Esophagus (tissue), 2 donors: ENCODE measurements around the gene E2F4. TPM values are rescaled to one million over a fixed set of nuclear protein-coding genes. Genes with fewer than 3 reads are reported as not detected.
A peak's percentile ranks its signal among the peaks of the same experiment; 100 is the strongest.

ENCODE experiments used
- H3K27ac ChIP-seq, 2 donors: one replicate each; pipeline ENCODE4 v1.5.1; 2013; ENCODE audit warnings: low read depth in 2 of 2, mild to moderate bottlenecking in 2 of 2, inconsistent platforms in 1 of 2, low read length in 1 of 2, moderate library complexity in 1 of 2
- H3K27me3 ChIP-seq, 2 donors: one replicate each; pipeline ENCODE4 v1.6.1; 2013; ENCODE audit warnings: low read length in 2 of 2, control low read depth in 1 of 2, mild to moderate bottlenecking in 1 of 2; ENCODE audit not compliant: insufficient read depth in 2 of 2, control insufficient read depth in 1 of 2
- H3K36me3 ChIP-seq, 2 donors: one replicate each; pipeline ENCODE4 v1.6.1; 2013; ENCODE audit warnings: low read length in 1 of 2; ENCODE audit not compliant: control insufficient read depth in 2 of 2, insufficient read depth in 2 of 2
- H3K4me1 ChIP-seq, 2 donors: one replicate each; pipeline ENCODE4 v1.6.1; 2013; ENCODE audit warnings: low read length in 1 of 2; ENCODE audit not compliant: control insufficient read depth in 2 of 2, insufficient read depth in 2 of 2
- H3K4me3 ChIP-seq, 2 donors: one replicate each; pipeline ENCODE4 v1.5.1; 2013; ENCODE audit warnings: low read length in 2 of 2, mild to moderate bottlenecking in 2 of 2, low read depth in 1 of 2, moderate library complexity in 1 of 2
- H3K9me3 ChIP-seq, 2 donors: one replicate each; pipeline ENCODE4 v1.6.1; 2013; ENCODE audit warnings: mild to moderate bottlenecking in 2 of 2, low read depth in 1 of 2, low read length in 1 of 2, moderate library complexity in 1 of 2; ENCODE audit not compliant: control insufficient read depth in 2 of 2, insufficient read depth in 1 of 2
- WGBS, 2 donors: extraction: QIAGEN DNeasy Blood & Tissue Kit; methylation state at CpG; one replicate each; pipeline ENCODE4 v1.1.7; 2013; 5-methylcytosine and 5-hydroxymethylcytosine counted together
- polyA plus RNA-seq, 2 donors: library from polyadenylated mRNA; stranded (reverse); fragments of 200-250 nt; gene quantifications; one replicate each; pipeline ENCODE4 v1.2.3, GENCODE V29; 2013
- donor health status: healthy with polysubstance abuse.
- donor health status: Bipolar disorder and iron deficiency.

E2F4 gene
- polyA plus RNA-seq, 2 donors, result 49.1 to 53.0 TPM

GRCh38 chr16:67149276-67150046 is 42.5 kb upstream of the E2F4 start:
- Histone ChIP-seq H3K27me3 (no peaks in the 10 kb centered on the region), H3K9me3 (no peaks in the 10 kb centered on the region), H3K4me3 (no peak overlapping the region), H3K36me3 (peaks cover 3 to 37% of the 10 kb centered on the region in 2 donors), H3K4me1 (peaks cover 0 to 12% of the 10 kb centered on the region in 2 donors), H3K27ac (no peak overlapping the region)
- WGBS, 2 donors, result 73 to 74% methylated on average over 77 of the region's 77 CpGs

DNA sequence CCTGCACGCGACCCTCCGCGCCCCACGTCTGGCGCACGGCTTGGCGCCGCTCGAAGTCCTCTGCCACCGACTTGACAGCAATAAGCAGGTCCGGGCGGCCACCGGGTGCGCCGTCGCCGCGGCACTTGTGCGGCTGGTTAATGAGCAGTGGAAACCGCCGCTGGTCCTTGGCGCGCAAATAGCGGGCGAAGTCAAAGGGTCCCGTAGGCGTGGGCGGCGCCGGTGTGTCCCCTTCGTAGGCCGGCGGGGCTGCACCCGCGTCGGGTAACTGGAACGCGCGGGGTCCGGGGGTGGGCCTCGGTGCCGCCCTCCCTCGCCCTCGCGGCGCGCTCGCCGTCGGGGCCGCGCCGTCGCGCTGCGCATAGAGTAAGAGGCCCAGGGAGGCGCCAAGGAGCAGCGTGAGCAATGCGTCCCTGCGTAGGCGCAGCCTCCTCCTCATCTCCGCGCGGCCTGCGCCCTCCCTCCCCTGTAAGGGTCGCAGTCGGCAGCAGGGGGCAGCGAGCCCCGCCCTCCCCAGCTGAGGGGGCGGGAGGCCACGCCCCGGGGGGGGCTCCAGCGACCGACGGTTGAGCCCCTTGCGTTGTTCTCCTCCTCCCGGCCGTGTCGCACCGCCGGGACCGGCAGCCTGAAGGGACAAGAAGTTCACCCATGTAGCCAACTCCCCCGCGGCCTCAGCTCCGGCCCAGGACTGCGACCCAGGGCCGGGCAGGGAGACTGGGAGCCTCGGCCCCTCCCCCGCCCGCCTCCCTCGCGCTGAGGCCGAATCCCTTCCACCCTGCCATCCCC is 41.7 kb upstream of the E2F4 start:
- Histone ChIP-seq H3K27ac (peak overlapping the region; percentile 67 to 76), H3K27me3 (no peaks in the 10 kb centered on the region), H3K36me3 (peaks cover 3 to 30% of the 10 kb centered on the region in 2 donors), H3K9me3 (no peaks in the 10 kb centered on the region), H3K4me1 (peaks cover 0 to 16% of the 10 kb centered on the region in 2 donors), H3K4me3 (peak overlapping the region; percentile 55 to 64)
- WGBS, 2 donors, result 9 to 12% methylated on average over 58 to 94 of the region's 94 CpGs

GRCh38 chr16:67150833-67151396 is 41.0 kb upstream of the E2F4 start, which contains the start of gene B3GNT9:
TSS of gene B3GNT9 (minus strand) at chr16:67150998. CDS start at chr16:67150485, 513 bp downstream.
- 1% methylated on average over 34 of the region's 34 CpGs for WGBS, 2 donors
- Histone ChIP-seq H3K4me1 (peaks cover 0 to 20% of the 10 kb centered on the region in 2 donors), H3K9me3 (no peaks in the 10 kb centered on the region), H3K27me3 (no peaks in the 10 kb centered on the region), H3K27ac (peak within 1 kb of the TSS; percentile 67 to 76), H3K36me3 (peaks cover under 1 to 25% of the 10 kb centered on the region in 2 donors), H3K4me3 (peak within 1 kb of the TSS; percentile 55 to 64)

DNA sequence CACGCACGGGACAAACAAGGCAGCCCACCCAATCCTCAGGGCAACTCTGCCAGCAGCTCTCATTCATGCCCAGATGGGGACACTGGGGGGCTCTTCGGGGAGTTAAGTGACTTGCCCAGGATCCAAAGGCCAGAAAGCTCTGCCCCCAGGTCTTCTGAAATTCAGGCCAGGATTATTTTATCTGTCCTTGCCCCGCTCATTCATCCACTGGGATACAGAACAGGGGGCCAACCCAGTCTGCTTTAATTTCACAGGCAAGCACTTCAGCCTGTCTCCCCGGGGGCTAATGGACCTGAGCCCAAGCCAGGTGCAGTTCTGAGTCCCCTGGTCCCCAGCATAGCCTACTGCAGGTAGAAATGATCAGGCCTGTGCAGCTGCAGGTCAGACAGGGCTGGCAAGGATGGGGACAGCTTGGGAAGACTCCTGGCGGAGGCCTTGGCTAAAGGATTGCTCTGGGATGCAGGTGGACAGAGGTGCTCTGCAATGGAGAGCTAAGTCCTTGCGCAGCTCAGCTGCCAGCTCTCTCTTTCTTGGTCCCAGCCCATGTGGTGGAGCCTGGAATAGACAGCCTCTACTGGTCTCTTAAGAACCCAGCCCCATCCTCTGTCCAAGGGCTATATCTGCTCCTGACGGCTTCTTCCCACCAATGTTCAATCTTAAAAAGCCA is 40.4 kb upstream of the E2F4 start:
- Histone ChIP-seq H3K36me3 (peaks cover 0 to 20% of the 10 kb centered on the region in 2 donors), H3K9me3 (no peaks in the 10 kb centered on the region), H3K27me3 (no peaks in the 10 kb centered on the region), H3K4me3 (peak overlapping the region in 1 of 2 donors; percentile 55), H3K27ac (peak overlapping the region in 1 of 2 donors; percentile 76), H3K4me1 (peaks cover 0 to 21% of the 10 kb centered on the region in 2 donors)
- WGBS, 2 donors, result 46 to 57% methylated on average over 8 of the region's 8 CpGs

GRCh38 chr16:67154578-67155294 is 37.2 kb upstream of the E2F4 start:
- Histone ChIP-seq H3K4me1 (peaks cover 0 to 22% of the 10 kb centered on the region in 2 donors), H3K27me3 (no peaks in the 10 kb centered on the region), H3K36me3 (no peaks in the 10 kb centered on the region), H3K9me3 (no peaks in the 10 kb centered on the region), H3K4me3 (no peak overlapping the region), H3K27ac (no peak overlapping the region)
- WGBS, 2 donors, result 43% methylated on average over 60 to 61 of the region's 61 CpGs

GRCh38 chr16:67155295-67156142 is 36.4 kb upstream of the E2F4 start:
- no peaks in the 10 kb centered on the region for H3K36me3 ChIP-seq
- peaks cover 0 to 19% of the 10 kb centered on the region in 2 donors for H3K4me1 ChIP-seq
- H3K27ac ChIP-seq, result peak overlapping the region in 1 of 2 donors; percentile 6
- no peaks in the 10 kb centered on the region for H3K27me3 ChIP-seq
- no peaks in the 10 kb centered on the region for H3K9me3 ChIP-seq
- no peak overlapping the region for H3K4me3 ChIP-seq
- 12 to 13% methylated on average over 69 to 74 of the region's 74 CpGs for WGBS, 2 donors

DNA sequence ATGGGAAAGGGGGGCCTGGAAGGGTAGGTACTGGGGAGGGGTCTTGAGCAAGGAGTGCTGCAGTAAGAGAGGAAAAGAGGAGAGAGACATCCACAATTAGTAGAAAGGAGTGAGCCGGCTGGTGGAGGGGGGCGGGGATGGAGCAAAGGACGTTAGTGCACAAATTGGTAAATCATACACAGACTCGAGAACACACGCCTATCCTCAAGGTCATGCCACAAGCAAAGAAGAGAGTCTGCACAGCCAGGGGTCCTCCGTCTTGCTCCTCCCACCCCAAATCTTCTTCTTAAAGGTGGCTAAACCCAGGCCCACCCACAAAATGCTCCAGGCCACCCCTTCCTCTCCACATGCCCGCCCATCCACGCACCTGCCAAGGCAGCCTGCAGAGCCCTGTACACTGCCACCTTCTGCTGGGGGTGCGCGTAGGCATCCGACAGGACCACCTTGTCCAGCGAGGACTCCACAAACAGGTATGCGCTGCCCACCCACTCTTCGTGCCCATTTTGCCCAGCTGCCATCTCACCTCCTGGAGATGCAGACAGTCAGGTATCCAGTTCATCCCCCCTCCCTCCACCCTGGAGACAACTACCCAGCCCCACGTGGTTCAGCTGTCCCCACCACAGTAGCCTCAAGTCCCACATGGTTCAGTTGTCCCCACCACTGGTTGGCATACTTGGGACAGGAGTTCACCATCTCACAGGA is 35.7 kb upstream of the E2F4 start:
- H3K27ac ChIP-seq, result no peak overlapping the region
- no peaks in the 10 kb centered on the region for H3K9me3 ChIP-seq
- no peaks in the 10 kb centered on the region for H3K27me3 ChIP-seq
- H3K4me3 ChIP-seq, result no peak overlapping the region
- WGBS, 2 donors, result 67 to 68% methylated on average over 13 to 15 of the region's 15 CpGs
- no peaks in the 10 kb centered on the region for H3K36me3 ChIP-seq
- H3K4me1 ChIP-seq, result peaks cover 0 to 20% of the 10 kb centered on the region in 2 donors
